ENCODE data around the gene SIDT1. TPM values are rescaled to one million over a fixed set of nuclear protein-coding genes. Genes with fewer than 3 reads are reported as not detected.

SIDT1 gene
- total RNA-seq, 1 donor from 2014 or later, result 0.92 TPM

- Mint-ChIP-seq H3K9me3 (ENCODE audit: unreplicated experiment) (no peaks in the 10 kb centered on the region), H3K4me3 (ENCODE audit: unreplicated experiment) (no peak overlapping the region), H3K4me1 (ENCODE audit: unreplicated experiment) (peaks cover 16% of the 10 kb centered on the region), H3K27ac (ENCODE audit: unreplicated experiment) (no peak overlapping the region), H3K36me3 (ENCODE audit: low read depth, unreplicated experiment) (no peaks in the 10 kb centered on the region), H3K27me3 (ENCODE audit: unreplicated experiment) (peaks cover 3% of the 10 kb centered on the region)
- TF ChIP-seq CTCF (IDR thresholded peaks at IDR 0.05; ENCODE audit: unreplicated experiment), result no peak
- DNase-seq (ENCODE audit: low spot score), result no peak
These were observed 61.7 kb downstream of the SIDT1 start for GRCh38 chr3:113594066-113594465.

GRCh38 chr3:113597596-113598354, 65.4 kb downstream of the SIDT1 start:
- H3K4me1 Mint-ChIP-seq (ENCODE audit: unreplicated experiment), result peaks cover 5% of the 10 kb centered on the region
- no peak for DNase-seq (ENCODE audit: low spot score)
- no peak overlapping the region for H3K4me3 Mint-ChIP-seq (ENCODE audit: unreplicated experiment)
- H3K36me3 Mint-ChIP-seq (ENCODE audit: low read depth, unreplicated experiment), result no peaks in the 10 kb centered on the region
- no peaks in the 10 kb centered on the region for H3K9me3 Mint-ChIP-seq (ENCODE audit: unreplicated experiment)
- TF ChIP-seq CTCF (IDR thresholded peaks at IDR 0.05; ENCODE audit: unreplicated experiment), result no peak
- peaks cover 2% of the 10 kb centered on the region for H3K27me3 Mint-ChIP-seq (ENCODE audit: unreplicated experiment)
- no peak overlapping the region for H3K27ac Mint-ChIP-seq (ENCODE audit: unreplicated experiment)

GRCh38 chr3:113600418-113601182, 68.2 kb downstream of the SIDT1 start:
- peaks cover 10% of the 10 kb centered on the region for H3K4me1 Mint-ChIP-seq (ENCODE audit: unreplicated experiment)
- H3K27ac Mint-ChIP-seq (ENCODE audit: unreplicated experiment), result no peak overlapping the region
- H3K4me3 Mint-ChIP-seq (ENCODE audit: unreplicated experiment), result no peak overlapping the region
- TF ChIP-seq CTCF (IDR thresholded peaks at IDR 0.05; ENCODE audit: unreplicated experiment), result no peak
- H3K27me3 Mint-ChIP-seq (ENCODE audit: unreplicated experiment), result peaks cover 2% of the 10 kb centered on the region
- no peak for DNase-seq (ENCODE audit: low spot score)
- H3K9me3 Mint-ChIP-seq (ENCODE audit: unreplicated experiment), result no peaks in the 10 kb centered on the region
- no peaks in the 10 kb centered on the region for H3K36me3 Mint-ChIP-seq (ENCODE audit: low read depth, unreplicated experiment)

GRCh38 chr3:113601240-113601639, 68.9 kb downstream of the SIDT1 start:
- DNase-seq (ENCODE audit: low spot score), result no peak
- no peak overlapping the region for H3K4me3 Mint-ChIP-seq (ENCODE audit: unreplicated experiment)
- no peak overlapping the region for H3K27ac Mint-ChIP-seq (ENCODE audit: unreplicated experiment)
- no peak for TF ChIP-seq CTCF (IDR thresholded peaks at IDR 0.05; ENCODE audit: unreplicated experiment)
- H3K36me3 Mint-ChIP-seq (ENCODE audit: low read depth, unreplicated experiment), result no peaks in the 10 kb centered on the region
- peaks cover 2% of the 10 kb centered on the region for H3K27me3 Mint-ChIP-seq (ENCODE audit: unreplicated experiment)
- no peaks in the 10 kb centered on the region for H3K9me3 Mint-ChIP-seq (ENCODE audit: unreplicated experiment)
- peaks cover 7% of the 10 kb centered on the region for H3K4me1 Mint-ChIP-seq (ENCODE audit: unreplicated experiment)

GRCh38 chr3:113602256-113602655, 69.9 kb downstream of the SIDT1 start:
- no peak overlapping the region for H3K4me3 Mint-ChIP-seq (ENCODE audit: unreplicated experiment)
- no peak overlapping the region for H3K27ac Mint-ChIP-seq (ENCODE audit: unreplicated experiment)

More at GRCh38 chr3:113602256-113602655, 69.9 kb downstream of the SIDT1 start:
- no peak for TF ChIP-seq CTCF (IDR thresholded peaks at IDR 0.05; ENCODE audit: unreplicated experiment)
- DNase-seq (ENCODE audit: low spot score), result no peak
- H3K36me3 Mint-ChIP-seq (ENCODE audit: low read depth, unreplicated experiment), result no peaks in the 10 kb centered on the region
- H3K27me3 Mint-ChIP-seq (ENCODE audit: unreplicated experiment), result peaks cover 2% of the 10 kb centered on the region
- H3K4me1 Mint-ChIP-seq (ENCODE audit: unreplicated experiment), result peaks cover 17% of the 10 kb centered on the region
- no peaks in the 10 kb centered on the region for H3K9me3 Mint-ChIP-seq (ENCODE audit: unreplicated experiment)

Data from endothelial cell (in vitro differentiated cells).